CD4-positive, alpha-beta T cell treated with Interleukin-15 for 4 hours (primary cell): ENCODE data around the gene NR6A1.

Source experiments
- DNase-seq: peaks from one replicate; pipeline ENCODE4 v3.0.0-alpha.2; 2020; ENCODE audit warnings: low spot score

The NR6A1 gene

DNA sequence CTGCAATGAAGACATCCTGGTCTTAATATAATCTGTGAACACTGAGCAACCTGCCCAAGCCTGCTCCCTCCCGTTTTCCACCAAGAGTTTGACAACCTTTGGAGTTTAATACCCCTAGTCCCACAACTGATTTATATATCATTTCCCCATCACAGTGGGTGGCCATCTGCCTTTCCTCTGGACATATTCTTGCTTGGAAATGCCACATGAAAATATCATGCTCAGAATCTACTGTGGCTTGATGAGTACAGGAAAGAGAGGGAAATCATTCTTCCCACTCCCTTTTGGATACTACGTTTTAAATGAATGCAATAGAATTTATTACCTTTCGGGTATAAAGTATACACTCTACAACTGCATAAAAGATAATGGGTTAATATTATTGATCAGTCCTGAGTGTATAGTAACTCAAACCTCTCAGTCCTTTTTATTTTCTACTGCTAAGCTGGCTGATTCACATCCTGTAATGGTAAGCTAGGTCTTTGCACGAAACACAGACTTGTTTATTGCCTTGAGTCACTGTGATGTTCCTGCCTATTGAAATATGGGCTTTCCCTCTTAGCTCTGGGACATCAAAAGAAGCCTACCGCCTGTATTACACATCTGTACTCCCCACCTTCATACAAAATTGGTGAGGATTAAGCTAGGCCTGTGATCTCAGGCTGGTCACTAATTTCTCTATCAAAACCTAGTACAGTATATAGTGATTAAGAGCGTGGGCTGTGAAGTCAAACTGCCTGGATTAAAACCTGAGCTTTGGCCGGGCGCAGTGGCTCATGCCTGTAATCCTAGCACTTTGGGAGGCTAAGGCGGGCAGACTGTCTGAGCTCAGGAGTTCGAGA is 196.4 kb downstream of the NR6A1 start:
- DNase-seq, result no peak

GRCh38 chr9:124570942-124571666 is 200.0 kb downstream of the NR6A1 start:
- DNase-seq, result no peak

DNA sequence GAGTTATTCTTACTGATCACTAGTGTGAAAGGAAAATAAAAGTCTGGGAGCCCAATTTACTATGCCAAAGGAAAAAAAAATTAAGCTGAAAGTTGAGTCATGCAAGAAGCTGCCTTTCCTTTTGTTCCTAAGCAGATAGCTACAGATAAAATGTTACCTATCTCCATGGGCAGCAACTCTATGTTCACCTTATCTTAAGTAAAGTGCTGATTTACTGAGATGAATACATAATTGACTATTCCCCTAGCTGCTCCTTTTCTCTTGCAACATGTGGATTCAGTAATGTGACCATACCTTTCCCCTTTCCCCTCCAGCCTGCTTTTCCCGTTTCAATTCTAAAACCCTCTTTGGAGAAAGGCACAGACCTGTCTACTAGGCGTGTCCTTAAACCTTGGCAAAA is 201.2 kb downstream of the NR6A1 start:
- no peak for DNase-seq

DNA sequence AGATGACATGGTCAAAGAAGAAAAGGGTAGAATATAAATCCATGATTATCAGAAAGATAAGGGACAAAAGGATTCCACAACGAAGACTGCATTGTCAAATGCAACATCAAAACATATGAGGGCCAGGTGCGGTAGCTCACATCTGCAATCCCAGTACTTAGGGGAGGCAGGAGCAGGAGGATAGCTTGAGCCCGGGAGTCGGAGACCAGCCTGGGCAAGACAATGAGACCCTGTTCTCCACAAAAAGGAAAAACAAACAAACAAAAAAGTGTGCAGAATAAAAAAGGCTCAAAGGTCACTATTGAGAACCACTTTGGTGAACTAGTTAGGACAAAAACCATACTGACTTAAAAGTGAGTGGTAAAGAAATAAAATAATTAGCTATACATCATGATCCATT is 203.7 kb downstream of the NR6A1 start:
- no peak for DNase-seq

GRCh38 chr9:124562328-124562727 is 208.8 kb downstream of the NR6A1 start:
- no peak for DNase-seq

GRCh38 chr9:124559871-124560270 is 211.2 kb downstream of the NR6A1 start:
- no peak for DNase-seq

DNA sequence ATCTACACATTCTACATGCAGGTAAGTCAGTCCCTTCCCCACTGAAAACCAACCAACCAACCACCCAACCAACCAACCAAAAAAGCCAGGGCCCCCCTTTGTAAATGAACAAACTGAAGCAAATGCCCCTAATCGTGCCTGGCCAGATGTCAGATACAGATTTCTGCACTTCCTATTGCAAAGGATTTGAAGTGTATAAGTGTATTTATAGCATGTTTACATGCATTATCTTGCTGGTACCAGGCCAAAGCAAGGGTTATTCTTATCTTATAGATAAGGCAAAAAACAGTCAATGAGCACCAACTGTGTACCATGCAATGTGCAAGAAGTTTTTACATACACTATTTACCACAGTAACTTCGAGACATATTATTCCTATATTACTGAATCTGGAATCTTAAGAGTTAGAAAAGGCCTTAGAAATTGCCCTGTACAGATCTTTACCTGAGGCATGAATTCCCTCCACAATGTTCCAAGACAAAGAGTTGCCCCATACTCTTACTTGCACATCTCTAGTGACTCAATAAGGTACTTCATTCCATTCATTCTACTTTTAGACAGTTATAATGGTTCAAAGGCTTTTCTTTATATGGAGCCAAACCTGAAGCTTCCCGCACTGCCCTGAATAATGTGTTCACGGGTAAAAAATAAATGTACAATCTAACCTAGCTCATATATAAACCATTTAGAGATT is 212.2 kb downstream of the NR6A1 start:
- no peak for DNase-seq

GRCh38 chr9:124557895-124558294 is 213.2 kb downstream of the NR6A1 start:
- DNase-seq, result no peak

- no peak for DNase-seq
Observed at GRCh38 chr9:124555043-124555442, 216.1 kb downstream of the NR6A1 start.

- DNase-seq, result no peak
Observed at GRCh38 chr9:124553738-124554137, 217.4 kb downstream of the NR6A1 start.

DNA sequence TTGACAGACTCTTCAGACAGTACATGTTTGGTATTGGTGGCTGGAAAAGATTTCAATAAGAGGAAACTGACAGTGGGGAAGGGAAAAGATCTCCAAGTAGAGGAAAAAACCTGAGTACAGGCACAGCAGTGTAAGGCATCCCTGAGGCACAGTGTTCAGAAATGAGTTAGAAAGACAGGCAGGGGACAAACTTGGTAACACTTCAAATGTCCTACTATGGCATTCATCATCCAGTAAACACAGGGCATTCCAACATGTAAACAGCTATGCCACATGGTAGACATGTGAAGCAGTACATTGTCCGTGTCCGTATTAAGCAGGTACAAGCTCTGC is 218.9 kb downstream of the NR6A1 start:
- DNase-seq, result no peak

GRCh38 chr9:124551472-124552272 is 219.4 kb downstream of the NR6A1 start:
- no peak for DNase-seq

- no peak for DNase-seq
Observed at GRCh38 chr9:124550072-124550471, 221.0 kb downstream of the NR6A1 start.

DNA sequence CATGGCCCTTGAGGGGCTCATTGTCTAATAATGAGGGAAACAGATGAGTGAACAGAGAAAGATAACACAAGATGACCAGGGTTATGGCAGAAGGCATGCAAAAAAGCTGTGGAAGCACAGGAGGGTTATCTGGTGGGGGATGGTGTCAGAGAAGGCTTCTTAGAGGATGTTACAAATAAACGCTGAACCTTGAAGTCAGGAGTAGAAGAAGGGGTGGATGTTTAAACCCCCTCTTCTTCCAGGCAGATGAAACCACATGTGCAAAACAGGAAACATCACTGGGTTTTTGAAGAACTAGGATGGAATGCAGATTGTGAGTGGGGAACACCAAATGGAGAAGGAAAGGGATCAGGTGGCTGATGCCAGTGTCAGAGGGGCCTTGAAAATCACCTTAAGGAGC is 222.1 kb downstream of the NR6A1 start:
- no peak for DNase-seq

- no peak for DNase-seq
Observed at GRCh38 chr9:124544535-124544934, 226.6 kb downstream of the NR6A1 start.

GRCh38 chr9:124541824-124542223 is 229.3 kb downstream of the NR6A1 start:
- DNase-seq, result no peak

GRCh38 chr9:124537926-124538325 is 233.2 kb downstream of the NR6A1 start:
- DNase-seq, result no peak

DNA sequence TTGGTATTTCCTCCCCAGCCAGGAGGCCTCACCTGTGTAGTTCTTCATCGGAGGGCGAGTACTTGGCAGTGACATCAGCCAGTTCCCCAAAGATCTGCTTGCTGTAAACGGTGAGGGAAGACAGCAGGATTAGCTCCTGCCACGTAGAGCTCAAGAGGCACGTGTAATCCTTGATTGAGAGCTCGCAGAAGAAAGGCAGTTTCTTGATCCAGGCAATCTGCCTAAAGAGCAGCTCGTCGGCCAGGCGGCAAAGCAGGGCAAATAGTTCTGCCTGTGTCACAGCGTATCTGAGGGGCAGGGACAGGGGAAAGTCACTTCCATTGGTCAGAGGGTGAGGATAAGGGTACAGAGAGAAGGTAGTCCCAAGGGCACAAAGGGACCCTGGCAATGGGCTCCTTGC is 235.3 kb downstream of the NR6A1 start:
- no peak for DNase-seq

DNA sequence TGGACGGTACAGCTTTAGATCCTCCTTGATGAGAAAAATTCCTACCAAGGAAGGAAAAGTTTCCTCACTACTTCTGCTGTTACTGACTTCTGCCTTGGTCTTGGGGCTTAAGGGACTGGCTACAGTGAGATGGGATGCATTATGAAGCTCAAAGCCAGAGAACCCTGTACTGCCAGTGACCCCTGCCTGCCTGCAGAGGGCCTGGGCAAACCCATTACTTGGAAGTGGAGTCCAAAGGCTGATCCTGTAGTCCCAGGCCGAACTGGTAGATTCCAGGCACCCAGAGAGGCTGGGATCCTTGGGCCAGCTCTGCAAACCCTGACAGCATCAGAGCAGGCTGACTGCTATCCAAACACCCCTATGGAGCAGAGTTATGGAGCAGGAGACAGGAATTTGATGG is 238.2 kb downstream of the NR6A1 start:
- no peak for DNase-seq

DNA sequence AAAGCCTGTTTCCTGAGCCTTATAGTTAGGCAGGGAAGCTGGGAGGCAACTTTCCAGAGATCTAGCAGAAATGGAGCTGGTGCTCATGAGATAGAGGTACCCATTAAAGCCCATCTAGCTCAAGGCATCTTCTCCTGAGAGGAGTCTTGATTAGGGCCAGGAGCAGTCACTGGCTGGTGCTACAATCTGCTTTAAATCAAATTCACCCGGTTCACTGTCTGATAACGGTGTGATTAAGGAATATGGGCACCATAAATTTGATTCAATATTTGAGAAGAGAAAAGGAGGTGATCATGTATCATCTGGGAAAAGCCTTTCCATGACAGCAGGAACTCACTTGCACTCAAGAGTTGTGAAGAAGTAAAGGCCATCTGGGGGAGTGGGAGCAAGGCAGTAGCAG is 240.0 kb downstream of the NR6A1 start:
- DNase-seq, result no peak

DNA sequence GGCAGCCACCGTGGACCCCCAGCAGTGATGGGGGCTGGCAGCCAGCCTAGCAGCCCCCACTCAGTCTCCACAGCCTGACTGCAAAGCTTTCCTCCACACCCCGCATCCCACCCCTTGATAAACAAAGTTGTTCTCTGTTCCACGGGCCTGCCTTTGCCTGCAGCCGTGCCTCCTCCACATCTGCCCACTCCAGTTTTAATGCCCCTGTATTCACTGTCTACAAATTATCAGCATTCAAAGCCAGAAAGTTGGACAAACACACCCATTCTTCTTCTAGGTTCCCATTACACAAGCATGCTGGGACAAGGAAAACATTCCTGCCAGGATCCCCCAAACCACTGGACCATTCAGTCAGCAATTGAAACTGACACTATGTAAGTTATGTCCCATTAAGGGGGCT is 240.9 kb downstream of the NR6A1 start:
- no peak for DNase-seq

GRCh38 chr9:124527781-124528180 is 243.3 kb downstream of the NR6A1 start:
- DNase-seq, result no peak
